Fibroblast of lung (primary cell): ENCODE data around the gene TWF2.

ENCODE experiments used
- CTCF ChIP-seq, 2 donors: IDR thresholded peaks in 1 of 2; conservative IDR thresholded peaks in 1 of 2; 1 replicate in 1 of 2; 2 replicates in 1 of 2; pipeline ENCODE4 v1.5.1; 2011 to 2012; ENCODE audit warnings: low read length in 2 of 2, control low read depth in 1 of 2, inconsistent platforms in 1 of 2, low read depth in 1 of 2, mild to moderate bottlenecking in 1 of 2
- EZH2 ChIP-seq: IDR thresholded peaks from 2 replicates; pipeline ENCODE4 v1.5.1; 2012; ENCODE audit warnings: low read length, control low read depth, mild to moderate bottlenecking; ENCODE audit errors: missing control alignments

GRCh38 chr3:52240886-52241370 is 2.0 kb upstream of the TWF2 start:
- TF ChIP-seq CTCF (conservative IDR thresholded peaks at IDR 0.05 in 1 of 2, IDR thresholded peaks at IDR 0.05 in 1 of 2; ENCODE audit: low read depth in 1 of 2, low read length in 2 of 2) = no peak
- TF ChIP-seq EZH2 = no peak
